GM23338 (cell line): ENCODE measurements around the gene PML.

Experiments used
- CTCF ChIP-seq, 2 experiments: fragments of 200-600 bp in 1 of 2; sonication (generic) in 1 of 2; conservative IDR thresholded peaks; 2 replicates each; pipeline versions ENCODE4 v1.5.1 to v1.6.1; 2016 to 2017; ENCODE audit warnings: antibody characterized with exemption in 2 of 2, low read depth in 2 of 2, mild to moderate bottlenecking in 2 of 2, moderate library complexity in 1 of 2
- EZH2 ChIP-seq: fragments of 200-600 bp; sonication (generic); IDR thresholded peaks from one replicate; pipeline ENCODE4 v1.8.0; 2017; ENCODE audit warnings: antibody characterized with exemption, mild to moderate bottlenecking, low read depth; ENCODE audit not compliant: unreplicated experiment
- EZH2phosphoT487 ChIP-seq: fragments of 200-600 bp; sonication (generic); IDR thresholded peaks from one replicate; pipeline ENCODE4 v1.8.1; 2018; ENCODE audit warnings: antibody characterized with exemption; ENCODE audit not compliant: unreplicated experiment
- JUNB ChIP-seq: IDR thresholded peaks from one replicate; pipeline ENCODE4 v1.6.1; 2016; ENCODE audit warnings: antibody characterized with exemption; ENCODE audit not compliant: unreplicated experiment
- REST ChIP-seq: IDR thresholded peaks from one replicate; pipeline ENCODE4 v1.6.1; 2018; ENCODE audit warnings: antibody characterized with exemption; ENCODE audit not compliant: unreplicated experiment
- ZNF114 ChIP-seq: fragments of 250-450 bp; sonication (Bioruptor Pico); IDR thresholded peaks from 2 replicates; pipeline ENCODE4 v1.5.0; 2020; ENCODE audit warnings: mild to moderate bottlenecking, moderate library complexity

- TF ChIP-seq EZH2 (no peak), CTCF (conservative IDR thresholded peaks at IDR 0.05; ENCODE audit: low read depth in 2 of 2) (no peak), REST (no peak), ZNF114 (no peak), JUNB (no peak), EZH2phosphoT487 (no peak)
These were observed 50.7 kb downstream of the PML start for GRCh38 chr15:74045184-74045583.
